Esophagus squamous epithelium (tissue), 5 donors: ENCODE data around the gene EEF1AKMT3. TPM values are rescaled to one million over a fixed set of nuclear protein-coding genes. Genes with fewer than 3 reads are reported as not detected.

ENCODE experiments used
- DNase-seq: peaks from one replicate; lab custom pipeline; 2025; lab: John Stamatoyannopoulos, UW
- H3K27ac ChIP-seq, 4 donors: fragments of 200-600 bp; sonication (generic); one replicate each; pipeline ENCODE4 v1.5.1; 2016 to 2019; ENCODE audit warnings: mild to moderate bottlenecking in 1 of 4
- H3K27me3 ChIP-seq, 4 donors: fragments of 200-600 bp; sonication (generic); 1 replicate in 3 of 4; 2 replicates in 1 of 4; pipeline versions ENCODE4 v1.5.1 to v1.6.0; 2017 to 2021; ENCODE audit warnings: antibody characterized with exemption in 1 of 4
- H3K36me3 ChIP-seq, 3 donors: fragments of 200-600 bp; sonication (generic); one replicate each; pipeline ENCODE4 v1.5.1; 2016 to 2019
- H3K4me1 ChIP-seq, 3 donors: fragments of 200-600 bp; sonication (generic); one replicate each; pipeline ENCODE4 v1.5.1; 2017 to 2019
- H3K4me3 ChIP-seq, 4 donors: fragments of 200-600 bp; sonication (generic); 1 replicate in 3 of 4; 2 replicates in 1 of 4; pipeline ENCODE4 v1.5.1; 2016 to 2019; ENCODE audit warnings: mild to moderate bottlenecking in 2 of 4, moderate library complexity in 1 of 4
- H3K9me3 ChIP-seq, 3 donors: fragments of 200-600 bp; sonication (generic); one replicate each; pipeline ENCODE4 v1.5.1; 2016 to 2019
- CTCF ChIP-seq, 6 experiments: fragments of 450-650 bp in 4 of 6; fragments of 200-600 bp in 2 of 6; sonication (generic) in 2 of 6; IDR thresholded peaks; one replicate each; pipeline ENCODE4 v1.5.1; 2016 to 2019; ENCODE audit warnings: antibody characterized with exemption in 6 of 6, mild to moderate bottlenecking in 4 of 6, moderate library complexity in 4 of 6
- POLR2A ChIP-seq, 4 donors: fragments of 450-650 bp; IDR thresholded peaks; one replicate each; pipeline ENCODE4 v1.6.1; 2017; ENCODE audit warnings: antibody characterized with exemption in 4 of 4, mild to moderate bottlenecking in 4 of 4, moderate library complexity in 3 of 4
- WGBS, 2 donors: methylation state at CpG; one replicate each; pipeline ENCODE4 v1.1.5; 2018; 5-methylcytosine and 5-hydroxymethylcytosine counted together
- intact Hi-C: fragments of 100-400 bp; cut with DNase I; formaldehyde crosslinking; loops from one replicate; pipeline ENCODE4 v1.15.0; 2022
- total RNA-seq, 4 donors: library from RNA; depleted of rRNA; stranded (reverse); fragments of >200 nt; gene quantifications; one replicate each; pipeline ENCODE4 v1.1.0, GENCODE V29; 2016
- donor health status: DM: yes; HTN: yes; CAD: no.

Gene EEF1AKMT3
- total RNA-seq, 4 donors from 2014 or later = 2.6 to 7.6 (median 3.7) TPM

GRCh38 chr12:57734591-57734990, 37.8 kb upstream of the EEF1AKMT3 start:
- no peak for TF ChIP-seq CTCF (IDR thresholded peaks at IDR 0.05)
- TF ChIP-seq POLR2A (IDR thresholded peaks at IDR 0.05) = no peak
- intact Hi-C loops = no loop called here
- H3K9me3 ChIP-seq = no peaks in the 10 kb centered on the region
- WGBS, 2 donors = 35 to 64% methylated on average over 2 to 4 of the region's 4 CpGs
- H3K4me3 ChIP-seq = no peak overlapping the region
- H3K27me3 ChIP-seq = peaks cover 26 to 81% (median 36%) of the 10 kb centered on the region in 4 donors
- H3K27ac ChIP-seq = no peak overlapping the region
- H3K36me3 ChIP-seq = peaks cover 0 to 19% (median 0%) of the 10 kb centered on the region in 3 donors
- no peak for DNase-seq
- H3K4me1 ChIP-seq = peaks cover 25 to 40% (median 31%) of the 10 kb centered on the region in 3 donors

GRCh38 chr12:57735198-57735855, 37.1 kb upstream of the EEF1AKMT3 start:
- Histone ChIP-seq H3K27me3 (peaks cover 26 to 88% (median 38%) of the 10 kb centered on the region in 4 donors), H3K36me3 (peaks cover 0 to 19% (median 0%) of the 10 kb centered on the region in 3 donors), H3K4me1 (peaks cover 25 to 40% (median 31%) of the 10 kb centered on the region in 3 donors), H3K27ac (no peak overlapping the region), H3K9me3 (no peaks in the 10 kb centered on the region), H3K4me3 (no peak overlapping the region)
- WGBS, 2 donors = 41 to 62% methylated on average over 4 to 6 of the region's 8 CpGs
- TF ChIP-seq POLR2A (IDR thresholded peaks at IDR 0.05) = no peak
- TF ChIP-seq CTCF (IDR thresholded peaks at IDR 0.05) = no peak
- intact Hi-C loops = no loop called here
- no peak for DNase-seq

GRCh38 chr12:57735952-57736740, 36.3 kb upstream of the EEF1AKMT3 start:
- H3K27ac ChIP-seq = no peak overlapping the region
- intact Hi-C loops = no loop called here
- H3K36me3 ChIP-seq = peaks cover 0 to 14% (median 0%) of the 10 kb centered on the region in 3 donors
- peaks cover 25 to 40% (median 31%) of the 10 kb centered on the region in 3 donors for H3K4me1 ChIP-seq
- no peak for DNase-seq
- TF ChIP-seq POLR2A (IDR thresholded peaks at IDR 0.05) = no peak
- no peak for TF ChIP-seq CTCF (IDR thresholded peaks at IDR 0.05)
- H3K27me3 ChIP-seq = peaks cover 26 to 96% (median 38%) of the 10 kb centered on the region in 4 donors
- 23 to 41% methylated on average over 21 to 26 of the region's 49 CpGs for WGBS, 2 donors
- peak overlapping the region in 2 of 4 donors; percentile 9 to 48 for H3K4me3 ChIP-seq
- no peaks in the 10 kb centered on the region for H3K9me3 ChIP-seq

- TF ChIP-seq POLR2A (IDR thresholded peaks at IDR 0.05) (no peak), CTCF (IDR thresholded peaks at IDR 0.05) (no peak)
- WGBS, 2 donors = 13 to 55% methylated on average over 6 of the region's 31 CpGs
- Histone ChIP-seq H3K9me3 (no peaks in the 10 kb centered on the region), H3K4me3 (peak overlapping the region in 2 of 4 donors; percentile 38 to 58), H3K27me3 (peaks cover 26 to 97% (median 38%) of the 10 kb centered on the region in 4 donors), H3K4me1 (peaks cover 25 to 45% (median 31%) of the 10 kb centered on the region in 3 donors), H3K36me3 (peaks cover 0 to 9% (median 0%) of the 10 kb centered on the region in 3 donors), H3K27ac (no peak overlapping the region)
- intact Hi-C loops = no loop called here
- DNase-seq = no peak
Observed at GRCh38 chr12:57736741-57737466, 35.5 kb upstream of the EEF1AKMT3 start.
